Thyroid gland (tissue), 4 donors: Measurements from ENCODE around the gene ADGRG7. TPM values are rescaled to one million over a fixed set of nuclear protein-coding genes. Genes with fewer than 3 reads are reported as not detected.

ENCODE experiments used
- DNase-seq, 2 donors: peaks; one replicate each; pipeline ENCODE4 v3.0.0-alpha.2; 2019
- H3K27ac ChIP-seq, 3 donors: fragments of 200-600 bp; sonication (generic); 1 replicate in 2 of 3; 2 replicates in 1 of 3; pipeline ENCODE4 v1.5.1; 2016 to 2019; ENCODE audit warnings: mild to moderate bottlenecking in 1 of 3, moderate library complexity in 1 of 3
- H3K27me3 ChIP-seq: fragments of 200-600 bp; sonication (generic); one replicate; pipeline ENCODE4 v1.5.1; 2019
- H3K36me3 ChIP-seq, 2 donors: fragments of 200-600 bp; sonication (generic); one replicate each; pipeline ENCODE4 v1.5.1; 2016 to 2019
- H3K4me1 ChIP-seq, 2 donors: fragments of 200-600 bp; sonication (generic); one replicate each; pipeline ENCODE4 v1.5.1; 2017 to 2019
- H3K4me3 ChIP-seq, 3 donors: fragments of 200-600 bp; sonication (generic); replicated peaks in 1 of 3; 1 replicate in 2 of 3; 2 replicates in 1 of 3; pipeline ENCODE4 v1.5.1; 2016; ENCODE audit warnings: mild to moderate bottlenecking in 1 of 3
- H3K9me3 ChIP-seq: fragments of 200-600 bp; sonication (generic); one replicate; pipeline ENCODE4 v1.5.1; 2017
- CTCF ChIP-seq, 6 experiments: fragments of 200-600 bp in 3 of 6; fragments of 450-650 bp in 3 of 6; sonication (generic) in 3 of 6; IDR thresholded peaks; one replicate each; pipeline ENCODE4 v1.5.1; 2016 to 2019; ENCODE audit warnings: antibody characterized with exemption in 6 of 6, mild to moderate bottlenecking in 2 of 6, inconsistent platforms in 1 of 6, moderate library complexity in 1 of 6
- POLR2A ChIP-seq, 2 donors: fragments of 450-650 bp; IDR thresholded peaks; one replicate each; pipeline ENCODE4 v1.6.1; 2017; ENCODE audit warnings: antibody characterized with exemption in 2 of 2, mild to moderate bottlenecking in 2 of 2, moderate library complexity in 1 of 2
- WGBS, 2 donors: methylation state at CpG; one replicate each; pipeline ENCODE4 v1.1.5; 2017; 5-methylcytosine and 5-hydroxymethylcytosine counted together
- intact Hi-C: fragments of 100-400 bp; cut with DNase I; formaldehyde crosslinking; loops from one replicate; pipeline ENCODE4 v1.15.1; 2023
- total RNA-seq, 4 donors: library from RNA; depleted of rRNA; stranded (reverse); fragments of >200 nt; gene quantifications; one replicate each; pipeline ENCODE4 v1.2.3, GENCODE V29; 2016

The ADGRG7 gene
- total RNA-seq, 4 donors from 2014 or later: not detected

- H3K27me3 ChIP-seq: no peaks in the 10 kb centered on the region
- no peak for TF ChIP-seq CTCF (IDR thresholded peaks at IDR 0.05)
- no peak for TF ChIP-seq POLR2A (IDR thresholded peaks at IDR 0.05)
- 63 to 78% methylated on average over 3 of the region's 3 CpGs for WGBS, 2 donors
- intact Hi-C loops: no loop called here
- no peak for DNase-seq
- no peaks in the 10 kb centered on the region for H3K9me3 ChIP-seq
- no peaks in the 10 kb centered on the region for H3K36me3 ChIP-seq
- no peaks in the 10 kb centered on the region for H3K4me1 ChIP-seq
- H3K27ac ChIP-seq: no peak overlapping the region
- H3K4me3 ChIP-seq: no peak overlapping the region
These were observed 1.8 kb downstream of the ADGRG7 start for GRCh38 chr3:100611221-100611620.

GRCh38 chr3:100613721-100614390 is 4.5 kb downstream of the ADGRG7 start:
- Histone ChIP-seq H3K9me3 (no peaks in the 10 kb centered on the region), H3K4me3 (no peak overlapping the region), H3K27ac (no peak overlapping the region), H3K27me3 (no peaks in the 10 kb centered on the region), H3K4me1 (no peaks in the 10 kb centered on the region), H3K36me3 (no peaks in the 10 kb centered on the region)
- intact Hi-C loops: no loop called here
- no peak for TF ChIP-seq CTCF (IDR thresholded peaks at IDR 0.05)
- TF ChIP-seq POLR2A (IDR thresholded peaks at IDR 0.05): no peak
- DNase-seq: no peak
- 81 to 83% methylated on average over 4 of the region's 4 CpGs for WGBS, 2 donors

DNA sequence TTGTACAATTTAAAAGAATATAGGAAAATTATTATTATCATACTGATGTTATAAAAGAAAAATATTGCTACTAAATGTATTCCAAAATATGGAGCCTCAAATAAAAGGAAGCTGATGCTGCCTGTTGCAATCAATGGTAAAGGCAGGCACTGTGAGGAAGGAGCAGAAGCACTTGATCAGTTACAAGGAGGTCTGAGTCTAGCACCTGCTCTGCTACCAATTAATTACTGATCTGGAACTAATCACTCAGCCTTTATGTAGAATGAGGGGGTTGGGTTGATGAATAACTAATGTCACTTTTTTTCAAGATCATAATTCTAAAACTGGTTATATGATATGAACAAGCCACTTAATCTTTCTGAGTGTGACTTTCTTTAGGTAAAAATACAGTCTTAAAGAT is 5.5 kb downstream of the ADGRG7 start:
- H3K4me3 ChIP-seq: no peak overlapping the region
- no peak overlapping the region for H3K27ac ChIP-seq
- H3K9me3 ChIP-seq: no peaks in the 10 kb centered on the region
- no peak for DNase-seq
- intact Hi-C loops: no loop called here
- H3K36me3 ChIP-seq: no peaks in the 10 kb centered on the region
- H3K4me1 ChIP-seq: no peaks in the 10 kb centered on the region
- no peaks in the 10 kb centered on the region for H3K27me3 ChIP-seq
- no peak for TF ChIP-seq CTCF (IDR thresholded peaks at IDR 0.05)
- no peak for TF ChIP-seq POLR2A (IDR thresholded peaks at IDR 0.05)

DNA sequence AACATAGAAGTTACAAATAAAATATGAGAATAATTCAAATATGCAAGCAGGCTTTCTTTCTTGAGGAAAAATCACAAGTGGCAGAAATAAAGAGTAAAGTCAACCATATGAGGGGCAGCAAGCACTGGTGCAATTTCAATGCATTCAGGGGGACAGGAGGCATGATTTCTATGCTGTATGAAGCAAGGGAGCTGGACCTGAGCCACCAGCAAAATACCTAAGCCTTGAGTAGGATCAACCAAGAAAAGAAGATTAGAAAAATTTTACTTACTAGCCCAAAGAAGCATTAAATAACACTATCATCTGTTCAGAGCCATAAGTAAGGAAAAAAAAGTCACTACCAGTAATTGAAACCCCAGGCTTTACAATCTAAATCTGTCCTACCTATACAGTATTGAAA is 6.3 kb downstream of the ADGRG7 start:
- no peaks in the 10 kb centered on the region for H3K9me3 ChIP-seq
- H3K27me3 ChIP-seq: no peaks in the 10 kb centered on the region
- intact Hi-C loops: no loop called here
- H3K27ac ChIP-seq: no peak overlapping the region
- no peak for DNase-seq
- no peak overlapping the region for H3K4me3 ChIP-seq
- H3K4me1 ChIP-seq: no peaks in the 10 kb centered on the region
- TF ChIP-seq POLR2A (IDR thresholded peaks at IDR 0.05): no peak
- no peak for TF ChIP-seq CTCF (IDR thresholded peaks at IDR 0.05)
- H3K36me3 ChIP-seq: no peaks in the 10 kb centered on the region

- Histone ChIP-seq H3K4me3 (no peak overlapping the region), H3K9me3 (no peaks in the 10 kb centered on the region), H3K27me3 (no peaks in the 10 kb centered on the region), H3K36me3 (no peaks in the 10 kb centered on the region), H3K27ac (no peak overlapping the region), H3K4me1 (no peaks in the 10 kb centered on the region)
- no peak for DNase-seq
- TF ChIP-seq POLR2A (IDR thresholded peaks at IDR 0.05) (no peak), CTCF (IDR thresholded peaks at IDR 0.05) (no peak)
- intact Hi-C loops: no loop called here
These were observed 11.8 kb downstream of the ADGRG7 start for GRCh38 chr3:100621251-100621650.
